T1000 (cell line): ENCODE data around the gene JDP2.

ENCODE experiments used
- DNase-seq: peaks from one replicate; lab custom pipeline; 2025; ENCODE audit warnings: mixed read lengths; lab: John Stamatoyannopoulos, UW

The JDP2 gene

GRCh38 chr14:75514673-75515628 lies 87.1 kb downstream of the JDP2 start:
- DNase-seq: no peak

- DNase-seq: no peak
Observed at GRCh38 chr14:75515629-75515996, 87.8 kb downstream of the JDP2 start.

GRCh38 chr14:75518625-75519024 lies 90.8 kb downstream of the JDP2 start:
- DNase-seq: no peak

GRCh38 chr14:75519394-75519793 lies 91.6 kb downstream of the JDP2 start:
- DNase-seq: no peak

- peak; percentile 40 for DNase-seq
Observed at GRCh38 chr14:75519826-75520728, 92.3 kb downstream of the JDP2 start.

- DNase-seq: no peak
Observed at GRCh38 chr14:75520852-75521251, 93.0 kb downstream of the JDP2 start.

GRCh38 chr14:75521415-75522199 lies 93.8 kb downstream of the JDP2 start:
- DNase-seq: no peak

- DNase-seq: no peak
Observed at GRCh38 chr14:75522224-75522982, 94.6 kb downstream of the JDP2 start, which contains the start of gene BATF. Gene BATF, plus strand, starts transcription at chr14:75522469. Its CDS starts 214 bp downstream, at chr14:75522683.

- no peak for DNase-seq
Observed at GRCh38 chr14:75522983-75523318, 95.1 kb downstream of the JDP2 start.
